Right atrium auricular region (tissue), 2 donors: ENCODE results near the gene FGFBP2. TPM values are rescaled to one million over a fixed set of nuclear protein-coding genes. Genes with fewer than 3 reads are reported as not detected.

Source experiments
- DNase-seq: peaks from one replicate; pipeline ENCODE4 v3.0.0-alpha.2; 2019; ENCODE audit warnings: low spot score
- H3K27ac ChIP-seq, 2 donors: fragments of 200-600 bp; sonication (generic); 1 replicate in 1 of 2; 2 replicates in 1 of 2; pipeline ENCODE4 v1.5.1; 2016 to 2019
- H3K27me3 ChIP-seq, 2 donors: fragments of 200-600 bp; sonication (generic); one replicate each; pipeline versions ENCODE4 v1.5.1 to v1.6.0; 2017 to 2019
- H3K36me3 ChIP-seq: fragments of 200-600 bp; sonication (generic); one replicate; pipeline ENCODE4 v1.5.1; 2016
- H3K4me1 ChIP-seq, 2 donors: fragments of 200-600 bp; sonication (generic); one replicate each; pipeline versions ENCODE4 v1.5.1 to v1.6.0; 2017 to 2019
- H3K4me3 ChIP-seq, 2 donors: fragments of 200-600 bp; sonication (generic); 1 replicate in 1 of 2; 2 replicates in 1 of 2; pipeline ENCODE4 v1.5.1; 2017 to 2019; ENCODE audit warnings: mild to moderate bottlenecking in 1 of 2, moderate library complexity in 1 of 2
- H3K9me3 ChIP-seq, 2 donors: fragments of 200-600 bp; sonication (generic); one replicate each; pipeline ENCODE4 v1.5.1; 2019
- CTCF ChIP-seq, 2 donors: fragments of 200-600 bp; sonication (generic); IDR thresholded peaks; one replicate each; pipeline ENCODE4 v1.5.1; 2019; ENCODE audit warnings: antibody characterized with exemption in 2 of 2
- total RNA-seq, 2 donors: library from RNA; depleted of rRNA; stranded (reverse); fragments of >200 nt; gene quantifications; one replicate each; pipeline ENCODE4 v1.1.0, GENCODE V29; 2016

The FGFBP2 gene
- total RNA-seq, 2 donors from 2014 or later, result 4.8 to 10.7 TPM

- Histone ChIP-seq H3K4me1 (no peaks in the 10 kb centered on the region), H3K4me3 (no peak overlapping the region), H3K27ac (no peak overlapping the region), H3K27me3 (no peaks in the 10 kb centered on the region), H3K36me3 (no peaks in the 10 kb centered on the region), H3K9me3 (no peaks in the 10 kb centered on the region)
- TF ChIP-seq CTCF (IDR thresholded peaks at IDR 0.05), result no peak
- no peak for DNase-seq
Measured at GRCh38 chr4:15944895-15945294, 18.1 kb downstream of the FGFBP2 start.

- no peak for DNase-seq
- no peaks in the 10 kb centered on the region for H3K4me1 ChIP-seq
- no peaks in the 10 kb centered on the region for H3K27me3 ChIP-seq
- H3K9me3 ChIP-seq, result no peaks in the 10 kb centered on the region
- no peak for TF ChIP-seq CTCF (IDR thresholded peaks at IDR 0.05)
- H3K36me3 ChIP-seq, result no peaks in the 10 kb centered on the region
- H3K27ac ChIP-seq, result no peak overlapping the region
- no peak overlapping the region for H3K4me3 ChIP-seq
Measured at GRCh38 chr4:15942283-15942682, 20.7 kb downstream of the FGFBP2 start.

- TF ChIP-seq CTCF (IDR thresholded peaks at IDR 0.05), result no peak
- H3K36me3 ChIP-seq, result no peaks in the 10 kb centered on the region
- H3K27me3 ChIP-seq, result no peaks in the 10 kb centered on the region
- H3K27ac ChIP-seq, result no peak within 1 kb of the TSS
- DNase-seq, result no peak
- H3K4me3 ChIP-seq, result no peak within 1 kb of the TSS
- H3K9me3 ChIP-seq, result no peaks in the 10 kb centered on the region
- H3K4me1 ChIP-seq, result no peaks in the 10 kb centered on the region
Measured at GRCh38 chr4:15938640-15939039, 24.3 kb downstream of the FGFBP2 start, which contains the start of gene FGFBP1. TSS of gene FGFBP1 (minus strand) at chr4:15938740. CDS start at chr4:15936632, 2,108 bp downstream.

- H3K27me3 ChIP-seq, result no peaks in the 10 kb centered on the region
Measured at GRCh38 chr4:15938182-15938581, 24.8 kb downstream of the FGFBP2 start.

GRCh38 chr4:15936495-15936894, 26.5 kb downstream of the FGFBP2 start:
- no peak for TF ChIP-seq CTCF (IDR thresholded peaks at IDR 0.05)
- H3K27me3 ChIP-seq, result no peaks in the 10 kb centered on the region
- H3K9me3 ChIP-seq, result no peaks in the 10 kb centered on the region
- no peak overlapping the region for H3K27ac ChIP-seq
- no peak overlapping the region for H3K4me3 ChIP-seq
- H3K36me3 ChIP-seq, result no peaks in the 10 kb centered on the region
- no peak for DNase-seq
- no peaks in the 10 kb centered on the region for H3K4me1 ChIP-seq

More at GRCh38 chr4:15938182-15938581, 24.8 kb downstream of the FGFBP2 start:
- no peaks in the 10 kb centered on the region for H3K9me3 ChIP-seq
- no peak for TF ChIP-seq CTCF (IDR thresholded peaks at IDR 0.05)
- no peak overlapping the region for H3K27ac ChIP-seq
- H3K36me3 ChIP-seq, result no peaks in the 10 kb centered on the region
- no peak for DNase-seq
- H3K4me1 ChIP-seq, result no peaks in the 10 kb centered on the region
- no peak overlapping the region for H3K4me3 ChIP-seq
